ENCODE measurements around the gene SURF1. TPM values are rescaled to one million over a fixed set of nuclear protein-coding genes. Genes with fewer than 3 reads are reported as not detected.

SURF1 gene
- total RNA-seq, 1 donor from 2014 or later, result 27.3 TPM

DNA sequence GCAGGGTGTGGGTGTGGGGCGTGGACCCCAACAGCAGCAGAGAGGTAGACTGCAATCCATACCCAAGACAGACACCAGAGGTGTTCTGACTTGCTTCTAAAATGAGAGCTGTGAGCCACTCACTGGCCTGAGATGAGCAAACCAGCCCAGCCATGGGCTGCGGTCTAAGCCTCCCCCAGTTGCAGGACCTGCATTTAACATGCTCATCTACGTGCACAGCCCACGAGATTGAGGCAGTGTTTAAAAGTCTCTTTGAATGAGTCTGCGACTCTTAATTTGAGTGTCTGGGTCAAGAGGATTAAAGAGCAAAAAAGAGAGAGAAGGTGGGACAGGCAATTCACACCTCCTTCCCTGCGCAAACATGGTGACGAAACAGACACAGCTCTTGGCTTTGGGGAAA is 13.6 kb upstream of the SURF1 start:
- no peak overlapping the region for H3K4me3 ChIP-seq (ENCODE audit: low read depth, low read length)
- TF ChIP-seq, protein P1, sequence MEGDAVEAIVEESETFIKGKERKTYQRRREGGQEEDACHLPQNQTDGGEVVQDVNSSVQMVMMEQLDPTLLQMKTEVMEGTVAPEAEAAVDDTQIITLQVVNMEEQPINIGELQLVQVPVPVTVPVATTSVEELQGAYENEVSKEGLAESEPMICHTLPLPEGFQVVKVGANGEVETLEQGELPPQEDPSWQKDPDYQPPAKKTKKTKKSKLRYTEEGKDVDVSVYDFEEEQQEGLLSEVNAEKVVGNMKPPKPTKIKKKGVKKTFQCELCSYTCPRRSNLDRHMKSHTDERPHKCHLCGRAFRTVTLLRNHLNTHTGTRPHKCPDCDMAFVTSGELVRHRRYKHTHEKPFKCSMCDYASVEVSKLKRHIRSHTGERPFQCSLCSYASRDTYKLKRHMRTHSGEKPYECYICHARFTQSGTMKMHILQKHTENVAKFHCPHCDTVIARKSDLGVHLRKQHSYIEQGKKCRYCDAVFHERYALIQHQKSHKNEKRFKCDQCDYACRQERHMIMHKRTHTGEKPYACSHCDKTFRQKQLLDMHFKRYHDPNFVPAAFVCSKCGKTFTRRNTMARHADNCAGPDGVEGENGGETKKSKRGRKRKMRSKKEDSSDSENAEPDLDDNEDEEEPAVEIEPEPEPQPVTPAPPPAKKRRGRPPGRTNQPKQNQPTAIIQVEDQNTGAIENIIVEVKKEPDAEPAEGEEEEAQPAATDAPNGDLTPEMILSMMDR (conservative IDR thresholded peaks at IDR 0.05; ENCODE audit: low read depth, low read length), result no peak
- no peak for DNase-seq (ENCODE audit: low read depth)

DNA sequence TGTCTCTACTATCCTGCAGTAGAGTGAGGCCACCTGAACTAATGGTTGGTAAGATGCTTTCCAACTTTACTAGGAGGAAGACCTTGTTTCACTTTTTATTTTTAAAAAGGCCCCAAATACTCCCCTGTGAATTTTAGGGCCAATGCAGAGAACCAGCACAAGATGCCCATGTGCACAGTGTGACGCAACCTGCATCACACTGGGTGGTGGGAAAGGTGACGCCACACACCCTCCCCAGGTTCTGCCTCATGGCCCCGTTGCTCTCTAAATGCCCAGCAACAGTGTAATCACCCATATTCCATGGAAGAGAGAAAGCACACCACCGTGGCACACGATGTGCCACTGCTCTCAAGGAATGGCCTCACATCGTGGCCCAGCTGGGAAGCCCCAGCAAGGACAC is 13.1 kb upstream of the SURF1 start:
- TF ChIP-seq, protein P1 (conservative IDR thresholded peaks at IDR 0.05; ENCODE audit: low read depth, low read length), result no peak
- DNase-seq (ENCODE audit: low read depth), result no peak

DNA sequence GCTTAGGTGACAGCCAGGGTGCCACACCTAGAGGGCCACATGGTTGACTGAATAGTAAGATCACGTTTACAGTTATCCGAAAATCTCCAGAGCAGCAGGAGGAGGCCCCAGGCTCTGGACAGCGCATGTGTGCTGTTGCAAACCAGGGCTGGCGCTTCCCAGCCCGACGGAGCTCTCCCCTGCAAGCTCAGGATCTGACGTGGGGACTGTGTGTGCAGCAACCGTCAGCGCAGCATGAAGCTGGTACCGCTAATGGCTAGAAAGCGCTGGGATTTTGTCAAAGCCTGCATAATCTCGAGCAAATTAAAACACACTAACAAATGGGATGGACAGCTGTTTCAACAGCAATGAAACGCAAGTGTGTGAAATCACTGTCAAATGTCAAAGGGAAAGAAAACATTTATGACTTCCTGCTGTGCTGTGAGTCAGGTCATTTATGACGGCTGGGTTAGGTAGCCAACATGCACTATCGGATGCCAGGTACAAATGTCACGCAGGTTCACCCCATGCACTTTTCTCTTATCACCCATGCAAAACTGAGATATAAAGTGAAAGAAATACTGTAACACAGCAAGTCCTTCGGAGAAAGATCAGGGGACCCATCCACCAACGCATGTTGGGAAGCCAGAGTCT is 12.1 kb upstream of the SURF1 start:
- DNase-seq (ENCODE audit: low read depth), result no peak
- no peak overlapping the region for H3K4me3 ChIP-seq (ENCODE audit: low read depth, low read length)
- TF ChIP-seq, protein P1 (conservative IDR thresholded peaks at IDR 0.05; ENCODE audit: low read depth, low read length), result no peak

More for the DNA sequence above, 13.1 kb upstream of the SURF1 start:
- H3K4me3 ChIP-seq (ENCODE audit: low read depth, low read length), result no peak overlapping the region

DNA sequence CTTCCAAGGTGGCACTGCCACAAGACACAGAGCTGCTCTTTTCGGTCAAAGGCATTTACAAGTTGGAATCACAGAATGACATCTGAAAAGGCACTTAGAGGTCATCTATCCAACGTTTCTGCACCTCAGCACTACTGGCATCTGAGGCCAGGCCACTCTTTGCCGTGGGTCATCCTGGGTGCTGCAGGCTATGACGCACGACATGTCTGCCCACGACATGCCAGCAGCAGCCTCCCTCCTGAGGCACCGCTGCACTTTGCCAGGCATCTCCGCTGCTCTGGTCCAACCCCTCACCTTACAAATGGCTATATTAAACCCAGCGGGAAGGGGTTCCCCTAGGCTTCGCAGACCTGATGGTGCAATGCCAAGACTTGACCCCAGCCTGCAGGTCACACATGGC is 11.5 kb upstream of the SURF1 start:
- H3K4me3 ChIP-seq (ENCODE audit: low read depth, low read length), result no peak overlapping the region
- TF ChIP-seq, protein P1 (conservative IDR thresholded peaks at IDR 0.05; ENCODE audit: low read depth, low read length), result no peak
- DNase-seq (ENCODE audit: low read depth), result no peak

DNA sequence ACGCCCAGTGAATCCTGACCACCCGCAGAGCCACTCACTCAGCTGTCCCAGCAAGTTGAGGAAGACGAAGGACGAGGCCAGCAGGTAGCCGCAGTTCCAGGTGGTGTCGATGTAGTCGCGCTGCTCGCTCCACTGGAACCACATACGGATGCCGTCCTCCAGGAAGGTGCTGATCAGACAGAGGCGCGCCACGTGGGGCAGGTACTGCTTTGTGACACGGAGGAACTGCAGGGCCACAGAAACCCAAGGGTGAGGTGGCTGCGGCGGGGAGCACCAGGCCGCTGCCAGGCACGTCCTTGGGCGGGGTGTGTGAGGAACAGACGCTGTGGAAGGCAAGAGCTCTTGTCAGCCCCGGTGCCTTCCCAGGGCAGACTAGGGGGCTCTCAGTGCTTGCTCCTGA is 10.9 kb upstream of the SURF1 start:
- H3K4me3 ChIP-seq (ENCODE audit: low read depth, low read length), result no peak overlapping the region
- TF ChIP-seq, protein P1 (conservative IDR thresholded peaks at IDR 0.05; ENCODE audit: low read depth, low read length), result no peak
- no peak for DNase-seq (ENCODE audit: low read depth)

DNA sequence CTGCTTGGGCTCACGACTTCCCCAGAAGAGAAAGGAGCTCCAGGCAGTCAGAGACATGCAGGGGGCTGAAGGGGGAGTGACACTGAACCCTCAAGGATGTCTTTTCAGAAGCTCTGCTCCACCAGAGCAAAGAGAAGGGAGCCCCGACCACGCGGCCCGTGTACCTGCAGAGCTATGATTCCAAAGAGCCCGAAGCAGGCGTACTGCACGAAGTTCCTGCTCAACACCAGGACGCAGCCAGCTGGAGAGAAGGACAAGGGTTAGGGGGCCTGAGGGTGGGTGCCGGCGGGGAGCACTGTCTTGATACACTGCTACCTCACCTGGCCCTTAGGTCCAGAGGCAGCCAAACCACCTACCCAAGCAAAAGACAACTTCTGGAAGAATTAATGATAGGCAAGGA is 10.1 kb upstream of the SURF1 start:
- TF ChIP-seq, protein P1 (conservative IDR thresholded peaks at IDR 0.05; ENCODE audit: low read depth, low read length), result no peak
- no peak for DNase-seq (ENCODE audit: low read depth)
- H3K4me3 ChIP-seq (ENCODE audit: low read depth, low read length), result no peak overlapping the region

DNA sequence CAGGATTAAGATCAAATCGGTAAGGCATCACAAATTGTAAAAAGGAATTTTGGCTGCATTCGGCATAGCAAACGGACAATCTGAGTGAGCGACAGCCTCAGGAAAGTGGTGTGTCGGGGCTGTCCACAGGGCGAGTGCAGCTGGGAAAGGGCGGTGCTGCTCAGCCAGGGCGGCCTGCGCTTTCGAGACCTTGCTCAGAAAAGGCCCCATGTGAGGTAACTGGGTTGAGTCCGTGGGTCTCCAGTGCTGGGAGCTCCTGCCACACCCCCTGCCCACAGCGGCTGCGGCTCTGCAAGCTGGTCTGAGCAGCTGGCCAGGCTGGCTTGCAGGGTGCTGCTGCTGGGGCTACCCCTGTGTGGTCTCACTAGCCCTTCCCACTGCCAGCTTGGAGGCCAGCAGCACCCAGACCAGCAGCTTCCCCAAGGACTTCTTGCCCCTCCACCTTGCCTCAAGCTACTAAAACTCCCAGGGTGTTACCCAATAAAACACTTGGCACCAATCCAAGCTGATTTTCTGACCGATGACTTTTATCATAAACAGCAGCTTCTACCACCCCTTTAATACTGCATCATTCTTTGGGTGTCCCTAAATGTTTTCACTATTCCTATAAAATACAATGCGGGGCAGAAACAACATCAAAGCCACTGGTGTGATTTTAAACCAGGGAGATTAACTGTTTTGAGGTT is 6.2 kb upstream of the SURF1 start:
- DNase-seq (ENCODE audit: low read depth), result no peak
- no peak overlapping the region for H3K4me3 ChIP-seq (ENCODE audit: low read depth, low read length)
- TF ChIP-seq, protein P1 (conservative IDR thresholded peaks at IDR 0.05; ENCODE audit: low read depth, low read length), result no peak

All from epithelial cell of proximal tubule (primary cell).